ENCODE measurements around the gene ERI3. TPM values are rescaled to one million over a fixed set of nuclear protein-coding genes. Genes with fewer than 3 reads are reported as not detected.

ERI3 gene
- total RNA-seq, 1 experiment from 2014 or later: 74.2 TPM

DNA sequence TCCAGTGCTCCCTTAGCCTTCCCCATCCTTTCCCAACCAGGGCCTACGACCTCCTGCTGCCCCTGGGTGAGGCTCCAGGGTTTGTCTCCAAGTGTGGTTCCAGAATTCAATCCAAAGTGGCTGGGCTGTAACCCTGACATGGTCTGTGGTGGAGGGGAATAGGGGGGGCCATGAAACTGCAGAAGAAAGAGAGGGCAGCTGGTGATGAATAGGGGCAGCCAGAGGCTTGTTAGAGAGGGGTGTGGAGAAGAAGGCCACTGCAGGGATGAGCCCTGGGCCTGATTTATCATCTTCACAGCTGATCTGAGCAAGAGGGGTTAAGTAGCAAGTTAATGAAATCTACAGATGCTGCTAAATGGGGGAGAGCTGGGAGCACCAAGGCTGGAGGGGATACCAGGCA, 12.9 kb upstream of the ERI3 start:
- intact Hi-C loops (cut with micrococcal nuclease): no loop called here
- ChIA-PET CTCF (no interaction called here), POLR2A (no interaction called here), RAD21 (ENCODE audit: low non-redundant PET in 1 of 2, low total read pairs in 2 of 2, uncharacterized antibody in 2 of 2, unreplicated experiment in 2 of 2) (no interaction called here)
- no peak overlapping the region for H3K9ac ChIP-seq (ENCODE audit: low read length)
- ATAC-seq: no peak
- H3K4me1 ChIP-seq (ENCODE audit: control insufficient read depth in 1 of 2, insufficient read depth in 2 of 2, low read length in 2 of 2): no peaks in the 10 kb centered on the region
- no peak overlapping the region for H3K4me3 ChIP-seq (replicated peaks in 1 of 2; ENCODE audit: low read depth in 1 of 2, low read length in 2 of 2)
- H4K20me1 ChIP-seq (ENCODE audit: insufficient read depth): no peaks in the 10 kb centered on the region
- no TSS peak for BruUV-seq (replicated peaks)
- TF ChIP-seq, protein P1, sequence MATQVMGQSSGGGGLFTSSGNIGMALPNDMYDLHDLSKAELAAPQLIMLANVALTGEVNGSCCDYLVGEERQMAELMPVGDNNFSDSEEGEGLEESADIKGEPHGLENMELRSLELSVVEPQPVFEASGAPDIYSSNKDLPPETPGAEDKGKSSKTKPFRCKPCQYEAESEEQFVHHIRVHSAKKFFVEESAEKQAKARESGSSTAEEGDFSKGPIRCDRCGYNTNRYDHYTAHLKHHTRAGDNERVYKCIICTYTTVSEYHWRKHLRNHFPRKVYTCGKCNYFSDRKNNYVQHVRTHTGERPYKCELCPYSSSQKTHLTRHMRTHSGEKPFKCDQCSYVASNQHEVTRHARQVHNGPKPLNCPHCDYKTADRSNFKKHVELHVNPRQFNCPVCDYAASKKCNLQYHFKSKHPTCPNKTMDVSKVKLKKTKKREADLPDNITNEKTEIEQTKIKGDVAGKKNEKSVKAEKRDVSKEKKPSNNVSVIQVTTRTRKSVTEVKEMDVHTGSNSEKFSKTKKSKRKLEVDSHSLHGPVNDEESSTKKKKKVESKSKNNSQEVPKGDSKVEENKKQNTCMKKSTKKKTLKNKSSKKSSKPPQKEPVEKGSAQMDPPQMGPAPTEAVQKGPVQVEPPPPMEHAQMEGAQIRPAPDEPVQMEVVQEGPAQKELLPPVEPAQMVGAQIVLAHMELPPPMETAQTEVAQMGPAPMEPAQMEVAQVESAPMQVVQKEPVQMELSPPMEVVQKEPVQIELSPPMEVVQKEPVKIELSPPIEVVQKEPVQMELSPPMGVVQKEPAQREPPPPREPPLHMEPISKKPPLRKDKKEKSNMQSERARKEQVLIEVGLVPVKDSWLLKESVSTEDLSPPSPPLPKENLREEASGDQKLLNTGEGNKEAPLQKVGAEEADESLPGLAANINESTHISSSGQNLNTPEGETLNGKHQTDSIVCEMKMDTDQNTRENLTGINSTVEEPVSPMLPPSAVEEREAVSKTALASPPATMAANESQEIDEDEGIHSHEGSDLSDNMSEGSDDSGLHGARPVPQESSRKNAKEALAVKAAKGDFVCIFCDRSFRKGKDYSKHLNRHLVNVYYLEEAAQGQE (IDR thresholded peaks at IDR 0.05; ENCODE audit: low read depth): no peak
- TF ChIP-seq SRF (IDR thresholded peaks at IDR 0.05; ENCODE audit: low read depth): no peak
- TF ChIP-seq SP1 (IDR thresholded peaks at IDR 0.05; ENCODE audit: low read depth): no peak
- TF ChIP-seq, protein P2, sequence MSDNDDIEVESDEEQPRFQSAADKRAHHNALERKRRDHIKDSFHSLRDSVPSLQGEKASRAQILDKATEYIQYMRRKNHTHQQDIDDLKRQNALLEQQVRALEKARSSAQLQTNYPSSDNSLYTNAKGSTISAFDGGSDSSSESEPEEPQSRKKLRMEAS (IDR thresholded peaks at IDR 0.05): no peak
- no peak for TF ChIP-seq EZH2phosphoT487 (IDR thresholded peaks at IDR 0.05; ENCODE audit: borderline replicate concordance)
- TF ChIP-seq YY1 (IDR thresholded peaks at IDR 0.05; ENCODE audit: extremely low read depth, insufficient replicate concordance, low read depth, low read length): no peak
- TF ChIP-seq ZNF274 (IDR thresholded peaks at IDR 0.05; ENCODE audit: low read depth, low read length): no peak
- TF ChIP-seq EGR1 (IDR thresholded peaks at IDR 0.05; ENCODE audit: low read depth): no peak
- TF ChIP-seq CEBPB (IDR thresholded peaks at IDR 0.05; ENCODE audit: low read depth): no peak
- no peak for TF ChIP-seq POLR2A (IDR thresholded peaks at IDR 0.05; ENCODE audit: borderline replicate concordance, extremely low read depth, insufficient read depth, insufficient read length)
- no peak for TF ChIP-seq FOSL1 (IDR thresholded peaks at IDR 0.05; ENCODE audit: low read depth)
- no peak for TF ChIP-seq CBX3 (IDR thresholded peaks at IDR 0.05; ENCODE audit: low read depth)
- TF ChIP-seq CTCF (IDR thresholded peaks at IDR 0.05 in 2 of 3, conservative IDR thresholded peaks at IDR 0.05 in 1 of 3; ENCODE audit: borderline replicate concordance in 1 of 3, insufficient read depth in 1 of 3, low read depth in 2 of 3, low read length in 2 of 3): no peak
- TF ChIP-seq TCF7L2 (IDR thresholded peaks at IDR 0.05; ENCODE audit: borderline replicate concordance, extremely low read depth, insufficient read depth, insufficient read length): no peak
- TF ChIP-seq SIN3A (IDR thresholded peaks at IDR 0.05; ENCODE audit: low read depth): no peak
- TF ChIP-seq EZH2 (IDR thresholded peaks at IDR 0.05): no peak
- TF ChIP-seq ELF1 (IDR thresholded peaks at IDR 0.05; ENCODE audit: borderline replicate concordance, low read depth): no peak
- TF ChIP-seq ATF3 (IDR thresholded peaks at IDR 0.05): no peak
- no peak for TF ChIP-seq RAD21 (IDR thresholded peaks at IDR 0.05; ENCODE audit: low read depth)
- H3K9me2 ChIP-seq (ENCODE audit: insufficient read depth): no peaks in the 10 kb centered on the region
- H3K9me3 ChIP-seq (ENCODE audit: control insufficient read depth in 1 of 2, insufficient read depth in 1 of 2, low read depth in 1 of 2, low read length in 2 of 2): no peaks in the 10 kb centered on the region
- no peaks in the 10 kb centered on the region; the same call in 1 of the 2 replicates for H3K27me3 ChIP-seq (ENCODE audit: insufficient read depth, low read length)
- H3K36me3 ChIP-seq (ENCODE audit: control insufficient read depth in 1 of 2, insufficient read depth in 2 of 2, low read length in 2 of 2): no peaks in the 10 kb centered on the region
- H3K4me2 ChIP-seq (ENCODE audit: low read length): no peak overlapping the region
- DNase-seq (ENCODE audit: low read depth, low spot score): no peak
- no peaks in the 10 kb centered on the region for H3K79me2 ChIP-seq (ENCODE audit: insufficient read depth, low read length)
- H2AFZ ChIP-seq (ENCODE audit: low read depth, low read length, poor library complexity, severe bottlenecking): no peak overlapping the region
- H3K27ac ChIP-seq (ENCODE audit: low read depth, low read length): no peak overlapping the region

All from HCT116 (cell line).